Endodermal cell (in vitro differentiated cells): Measurements from ENCODE around the gene RPLP2. TPM values are rescaled to one million over a fixed set of nuclear protein-coding genes. Genes with fewer than 3 reads are reported as not detected.
A peak's percentile ranks its signal among the peaks of the same experiment; 100 is the strongest.

Source experiments
- DNase-seq: peaks from one replicate; pipeline ENCODE4 v3.0.0-alpha.2; 2017
- H3K27ac ChIP-seq: 2 replicates; pipeline ENCODE4 v1.5.1; 2013; ENCODE audit warnings: mild to moderate bottlenecking, low read depth, low read length, moderate library complexity
- H3K27me3 ChIP-seq: 2 replicates; pipeline ENCODE4 v1.6.1; 2013; ENCODE audit warnings: mild to moderate bottlenecking, low read length, moderate library complexity; ENCODE audit not compliant: insufficient read depth, control insufficient read depth, poor library complexity, severe bottlenecking
- H3K36me3 ChIP-seq: 2 replicates; pipeline ENCODE4 v1.7.0; 2013; ENCODE audit warnings: mild to moderate bottlenecking, low read length, moderate library complexity; ENCODE audit not compliant: control insufficient read depth, insufficient read depth
- H3K4me1 ChIP-seq: one replicate; pipeline ENCODE4 v1.7.0; 2013; ENCODE audit warnings: low read length; ENCODE audit not compliant: control insufficient read depth, insufficient read depth
- H3K4me3 ChIP-seq: 2 replicates; pipeline ENCODE4 v1.5.1; 2013; ENCODE audit warnings: mild to moderate bottlenecking, low read length, moderate library complexity
- H3K9ac ChIP-seq: 2 replicates; pipeline ENCODE4 v1.6.1; 2013; ENCODE audit warnings: mild to moderate bottlenecking, low read length, moderate library complexity; ENCODE audit not compliant: poor library complexity, severe bottlenecking; ENCODE audit errors: extremely low read depth
- H3K9me3 ChIP-seq: 2 replicates; pipeline ENCODE4 v1.6.1; 2013; ENCODE audit warnings: mild to moderate bottlenecking, low read length, moderate library complexity; ENCODE audit not compliant: control insufficient read depth
- H3K27ac Mint-ChIP-seq: 2 replicates; pipeline ENCODE4 v1.8.0; 2020; ENCODE audit warnings: mixed read lengths
- H3K27me3 Mint-ChIP-seq: 2 replicates; pipeline ENCODE4 v1.8.0; 2021; ENCODE audit warnings: mild to moderate bottlenecking, mixed read lengths; ENCODE audit not compliant: insufficient read depth
- H3K36me3 Mint-ChIP-seq: 2 replicates; pipeline ENCODE4 v1.8.0; 2020; ENCODE audit warnings: low read depth, mixed read lengths
- H3K4me1 Mint-ChIP-seq: 2 replicates; pipeline ENCODE4 v1.8.0; 2020; ENCODE audit warnings: mixed read lengths
- H3K4me3 Mint-ChIP-seq: 2 replicates; pipeline ENCODE4 v1.8.0; 2020; ENCODE audit warnings: mild to moderate bottlenecking, moderate library complexity, mixed read lengths
- H3K9me3 Mint-ChIP-seq: 2 replicates; pipeline ENCODE4 v1.8.0; 2020; ENCODE audit warnings: mild to moderate bottlenecking, mixed read lengths
- WGBS, 2 experiments: methylation state at CpG; one replicate each; pipeline versions ENCODE4 v1.1.5 to v1.1.7; 2013; ENCODE audit warnings: missing lambda C conversion rate in 2 of 2, mixed read lengths in 1 of 2; ENCODE audit not compliant: insufficient coverage in 1 of 2, insufficient read length in 1 of 2; 5-methylcytosine and 5-hydroxymethylcytosine counted together
- total RNA-seq, 2 donors: library from RNA; stranded (reverse); fragmentation: NEBNext Ultra II Directional in 1 of 2; extraction: Animal tissue kit (Norgen Biotek cat#: 25700) in 1 of 2; gene quantifications; 2 replicates in 1 of 2; 3 replicates in 1 of 2; pipeline ENCODE4 v1.2.1, GENCODE V29; 2021
- TF ChIP-seq, protein P1 (sequence below): fragments of 200-600 bp; sonication (generic); conservative IDR thresholded peaks from 2 replicates; pipeline ENCODE4 v1.5.0; 2021; ENCODE audit warnings: antibody characterized with exemption, mild to moderate bottlenecking

RPLP2 gene
- total RNA-seq, 2 donors from 2014 or later: 1,966 to 2,020 TPM

DNA sequence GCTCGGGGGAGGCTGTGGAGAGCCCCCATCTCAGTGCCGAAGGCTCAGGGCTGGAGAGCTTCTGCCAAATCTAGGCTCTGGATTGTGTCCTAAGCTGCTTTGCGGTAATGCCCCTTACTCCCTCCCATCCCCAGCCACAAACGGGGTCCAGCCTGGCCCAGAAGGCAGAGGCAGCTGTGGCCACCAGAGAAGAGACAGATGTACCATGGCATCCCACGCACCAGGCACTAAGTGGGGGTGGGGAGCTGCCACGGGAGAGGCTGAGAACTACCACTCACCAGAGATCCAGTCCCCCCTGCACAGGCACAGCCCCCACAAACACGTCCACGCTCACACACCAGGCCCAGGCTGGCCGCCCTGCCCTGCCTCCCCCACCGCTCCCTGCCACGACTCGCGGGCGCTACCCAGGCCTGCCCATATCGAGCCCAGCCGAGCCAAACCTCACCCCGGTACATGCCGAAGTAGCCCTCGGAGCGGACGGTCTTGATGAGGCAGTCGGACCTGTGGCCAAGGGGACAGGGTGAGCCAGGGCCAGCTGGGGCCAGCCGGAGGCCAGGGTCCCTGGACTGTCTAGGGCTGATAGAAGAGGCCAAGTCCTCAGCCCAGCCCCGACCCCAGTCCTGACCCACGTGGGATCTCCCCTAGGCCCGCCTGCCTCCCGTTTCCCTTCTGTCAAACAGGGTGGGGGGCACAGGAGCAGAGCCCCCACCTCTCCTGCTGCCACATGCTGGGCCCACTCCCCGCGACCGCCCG is 15.6 kb upstream of the RPLP2 start:
- H3K27me3 Mint-ChIP-seq: no peaks in the 10 kb centered on the region
- no peak for DNase-seq
- H3K36me3 Mint-ChIP-seq: peaks cover 9% of the 10 kb centered on the region
- Histone ChIP-seq H3K9me3 (no peaks in the 10 kb centered on the region), H3K27me3 (no peaks in the 10 kb centered on the region), H3K4me1 (peaks cover 4% of the 10 kb centered on the region), H3K4me3 (no peak overlapping the region), H3K9ac (no peak overlapping the region), H3K27ac (peak overlapping the region; percentile 24), H3K36me3 (peaks cover 8% of the 10 kb centered on the region)
- no peak overlapping the region for H3K4me3 Mint-ChIP-seq
- 95 to 96% methylated on average over 23 to 29 of the region's 31 CpGs for WGBS, 2 experiments
- H3K9me3 Mint-ChIP-seq: no peaks in the 10 kb centered on the region
- TF ChIP-seq, protein P1, sequence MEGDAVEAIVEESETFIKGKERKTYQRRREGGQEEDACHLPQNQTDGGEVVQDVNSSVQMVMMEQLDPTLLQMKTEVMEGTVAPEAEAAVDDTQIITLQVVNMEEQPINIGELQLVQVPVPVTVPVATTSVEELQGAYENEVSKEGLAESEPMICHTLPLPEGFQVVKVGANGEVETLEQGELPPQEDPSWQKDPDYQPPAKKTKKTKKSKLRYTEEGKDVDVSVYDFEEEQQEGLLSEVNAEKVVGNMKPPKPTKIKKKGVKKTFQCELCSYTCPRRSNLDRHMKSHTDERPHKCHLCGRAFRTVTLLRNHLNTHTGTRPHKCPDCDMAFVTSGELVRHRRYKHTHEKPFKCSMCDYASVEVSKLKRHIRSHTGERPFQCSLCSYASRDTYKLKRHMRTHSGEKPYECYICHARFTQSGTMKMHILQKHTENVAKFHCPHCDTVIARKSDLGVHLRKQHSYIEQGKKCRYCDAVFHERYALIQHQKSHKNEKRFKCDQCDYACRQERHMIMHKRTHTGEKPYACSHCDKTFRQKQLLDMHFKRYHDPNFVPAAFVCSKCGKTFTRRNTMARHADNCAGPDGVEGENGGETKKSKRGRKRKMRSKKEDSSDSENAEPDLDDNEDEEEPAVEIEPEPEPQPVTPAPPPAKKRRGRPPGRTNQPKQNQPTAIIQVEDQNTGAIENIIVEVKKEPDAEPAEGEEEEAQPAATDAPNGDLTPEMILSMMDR: no peak
- peaks cover 4% of the 10 kb centered on the region for H3K4me1 Mint-ChIP-seq
- no peak overlapping the region for H3K27ac Mint-ChIP-seq

DNA sequence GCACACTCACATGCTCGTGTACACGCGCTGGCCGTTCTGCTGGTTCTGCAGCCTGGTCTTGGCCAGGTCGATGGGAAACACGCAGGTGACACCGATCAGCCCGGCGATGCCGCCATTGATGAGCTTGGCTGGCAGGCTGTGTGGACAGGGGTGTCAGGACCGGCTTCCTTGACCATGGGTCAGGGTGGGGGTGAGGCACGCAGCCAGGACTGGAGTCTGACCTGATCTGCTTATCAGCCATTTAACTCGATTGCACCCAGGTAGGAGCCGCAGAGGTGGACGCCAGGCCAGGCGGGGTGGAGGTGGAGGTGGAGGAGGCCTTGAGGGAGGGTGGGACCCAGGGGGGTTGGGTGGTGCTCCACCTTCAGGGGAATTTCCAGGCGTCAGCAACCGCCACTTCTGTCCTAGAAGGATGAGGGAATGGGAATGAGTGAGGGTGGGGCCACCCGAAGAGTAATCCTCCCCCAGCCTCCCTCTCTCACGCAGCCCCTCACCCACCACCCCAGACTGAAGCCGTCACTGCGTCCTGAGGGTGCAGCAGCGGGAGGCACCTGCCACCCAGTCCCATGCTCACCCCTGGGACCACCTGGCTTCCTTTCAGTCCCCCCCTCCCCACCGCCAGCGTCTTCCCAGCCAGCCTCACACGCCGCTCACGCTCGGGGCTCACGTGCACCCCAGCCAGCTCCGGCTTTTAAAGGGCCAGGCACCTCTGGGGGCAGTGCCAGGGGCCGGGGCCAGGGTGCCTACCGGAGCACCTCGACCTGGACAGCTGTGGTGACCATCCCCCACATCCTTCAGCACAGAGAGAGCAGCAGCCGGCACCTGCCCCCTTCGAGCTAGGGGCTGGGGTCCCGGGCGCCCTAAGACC is 14.8 kb upstream of the RPLP2 start:
- no peak overlapping the region for H3K27ac Mint-ChIP-seq
- DNase-seq: no peak
- Histone ChIP-seq H3K9ac (no peak overlapping the region), H3K9me3 (no peaks in the 10 kb centered on the region), H3K4me3 (no peak overlapping the region), H3K27me3 (no peaks in the 10 kb centered on the region), H3K36me3 (peaks cover 8% of the 10 kb centered on the region), H3K27ac (no peak overlapping the region), H3K4me1 (peaks cover 4% of the 10 kb centered on the region)
- peaks cover 4% of the 10 kb centered on the region for H3K4me1 Mint-ChIP-seq
- peaks cover 10% of the 10 kb centered on the region for H3K36me3 Mint-ChIP-seq
- H3K27me3 Mint-ChIP-seq: no peaks in the 10 kb centered on the region
- TF ChIP-seq, protein P1: no peak
- no peaks in the 10 kb centered on the region for H3K9me3 Mint-ChIP-seq
- no peak overlapping the region for H3K4me3 Mint-ChIP-seq
- WGBS, 2 experiments: 90 to 95% methylated on average over 12 to 36 of the region's 38 CpGs

DNA sequence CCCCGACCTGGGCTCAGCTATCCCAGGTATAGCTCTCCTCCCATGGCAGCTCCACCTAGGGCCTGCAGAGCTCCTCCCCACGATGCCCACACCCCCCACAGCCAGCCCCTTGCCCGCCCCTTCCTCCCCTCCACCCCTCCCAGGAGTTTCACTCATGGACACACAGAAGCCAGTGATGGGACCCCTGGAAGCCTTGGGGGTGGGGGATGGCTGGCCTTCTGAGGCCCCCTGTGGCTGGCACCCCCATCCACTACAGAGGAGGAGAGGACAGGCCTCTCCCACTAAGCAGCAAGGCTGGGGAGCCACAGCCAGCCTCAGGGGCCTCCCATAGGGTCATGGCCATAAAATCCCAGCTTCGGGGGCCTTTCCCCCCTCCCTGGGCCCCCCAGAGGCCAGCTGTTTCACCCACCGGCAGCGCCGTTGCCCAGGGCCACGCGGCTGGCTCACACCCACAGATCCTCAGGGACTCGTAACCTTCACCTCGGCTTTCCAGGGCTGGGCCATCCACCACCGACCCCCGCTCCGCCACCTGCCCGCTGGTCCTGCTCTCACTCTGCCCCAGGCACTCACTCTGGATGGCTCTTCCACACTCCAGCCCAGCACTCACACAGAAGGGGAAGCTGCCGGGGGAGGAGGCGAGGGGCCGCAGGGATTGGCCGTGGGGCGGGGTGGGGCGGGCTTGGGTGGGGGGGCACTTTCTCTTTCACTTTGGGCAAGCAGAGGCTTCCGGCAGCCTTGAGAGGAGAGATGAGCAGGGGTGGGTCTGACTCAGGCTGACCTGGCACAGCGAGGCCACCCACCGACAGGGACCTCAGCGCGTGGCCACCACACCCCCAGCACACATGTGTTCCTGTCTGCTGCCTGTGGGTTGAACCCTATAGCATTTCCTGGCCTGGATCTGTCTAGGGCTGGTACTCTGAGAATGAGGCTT is 13.9 kb upstream of the RPLP2 start:
- Histone ChIP-seq H3K9me3 (no peaks in the 10 kb centered on the region), H3K4me1 (peaks cover 4% of the 10 kb centered on the region), H3K27ac (peak overlapping the region; percentile 41), H3K27me3 (no peaks in the 10 kb centered on the region), H3K9ac (no peak overlapping the region), H3K36me3 (peaks cover 8% of the 10 kb centered on the region), H3K4me3 (peak overlapping the region; percentile 87)
- Mint-ChIP-seq H3K4me1 (peaks cover 4% of the 10 kb centered on the region), H3K9me3 (no peaks in the 10 kb centered on the region), H3K27me3 (no peaks in the 10 kb centered on the region), H3K27ac (no peak overlapping the region), H3K4me3 (no peak overlapping the region), H3K36me3 (peaks cover 13% of the 10 kb centered on the region)
- DNase-seq: peak; percentile 77
- WGBS, 2 experiments: 73 to 75% methylated on average over 10 to 22 of the region's 26 CpGs
- TF ChIP-seq, protein P1: no peak
